ENCODE results near the gene TUBGCP6.

The TUBGCP6 gene

GRCh38 chr22:50249341-50250248 is 4.8 kb upstream of the TUBGCP6 start:
- no peak for DNase-seq

GRCh38 chr22:50248196-50249081 is 3.6 kb upstream of the TUBGCP6 start:
- DNase-seq, result no peak

- DNase-seq, result peak; percentile 64
Measured at GRCh38 chr22:50247748-50248147, 2.9 kb upstream of the TUBGCP6 start.

GRCh38 chr22:50246242-50247175 is 1.7 kb upstream of the TUBGCP6 start:
- no peak for DNase-seq

GRCh38 chr22:50245214-50246072 is 620 bp upstream of the TUBGCP6 start:
- no peak for DNase-seq

DNA sequence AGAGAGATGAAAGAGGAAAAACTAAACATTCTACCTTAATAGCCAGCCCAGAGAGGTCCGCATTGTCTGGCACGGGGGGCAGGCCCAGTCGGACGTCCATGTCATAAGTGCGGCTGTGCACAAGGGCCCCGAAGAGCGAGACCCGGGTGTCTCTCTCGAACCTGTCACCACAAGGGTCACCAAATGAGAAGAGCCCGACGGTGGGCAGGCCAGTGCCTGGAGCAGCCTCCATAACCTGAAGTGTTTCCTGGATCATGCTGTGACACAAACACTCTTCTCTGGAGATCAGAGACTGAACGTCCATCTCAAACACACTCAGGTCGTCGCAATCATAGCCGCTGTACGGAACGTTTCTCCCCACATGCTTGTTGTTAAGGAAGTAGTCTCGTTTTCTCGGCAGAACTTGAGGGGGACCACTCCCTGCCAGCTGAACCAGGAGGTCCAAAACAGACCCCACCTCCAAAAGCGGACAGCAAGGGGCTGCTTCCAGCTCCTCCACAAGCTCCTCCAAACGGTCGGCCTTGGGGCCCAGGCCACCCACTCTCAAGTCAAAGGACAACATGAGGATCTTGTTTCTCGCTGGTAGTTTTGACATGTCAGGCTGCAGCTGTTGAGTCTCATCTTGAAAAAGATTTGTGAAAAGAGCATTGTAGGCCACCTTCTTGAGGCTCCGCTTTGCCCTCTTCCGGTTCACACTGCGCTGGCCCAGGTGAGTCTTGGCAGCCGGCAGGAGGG is 971 bp downstream of the TUBGCP6 start:
- no peak for DNase-seq

- DNase-seq, result no peak
Measured at GRCh38 chr22:50242406-50242949, 2.3 kb downstream of the TUBGCP6 start.

DNA sequence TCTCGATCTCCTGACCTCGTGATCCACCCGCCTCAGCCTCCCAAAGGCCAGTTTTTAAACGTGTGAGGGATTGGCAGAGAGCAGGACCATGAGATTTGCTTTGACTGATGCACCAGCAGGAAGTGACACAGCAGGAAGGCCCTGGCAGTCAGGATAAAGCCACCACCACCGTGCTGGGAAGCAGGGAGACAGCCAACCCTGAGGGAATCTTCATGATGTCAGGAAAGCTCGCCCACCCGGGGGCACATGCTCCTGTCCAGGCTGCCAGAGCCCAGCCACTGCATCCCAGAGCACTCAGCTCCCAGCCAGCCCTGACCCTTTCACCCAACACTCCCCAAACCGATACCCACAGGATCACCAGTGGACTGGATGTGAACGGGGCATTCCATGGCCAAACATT is 6.1 kb downstream of the TUBGCP6 start:
- DNase-seq, result no peak

DNA sequence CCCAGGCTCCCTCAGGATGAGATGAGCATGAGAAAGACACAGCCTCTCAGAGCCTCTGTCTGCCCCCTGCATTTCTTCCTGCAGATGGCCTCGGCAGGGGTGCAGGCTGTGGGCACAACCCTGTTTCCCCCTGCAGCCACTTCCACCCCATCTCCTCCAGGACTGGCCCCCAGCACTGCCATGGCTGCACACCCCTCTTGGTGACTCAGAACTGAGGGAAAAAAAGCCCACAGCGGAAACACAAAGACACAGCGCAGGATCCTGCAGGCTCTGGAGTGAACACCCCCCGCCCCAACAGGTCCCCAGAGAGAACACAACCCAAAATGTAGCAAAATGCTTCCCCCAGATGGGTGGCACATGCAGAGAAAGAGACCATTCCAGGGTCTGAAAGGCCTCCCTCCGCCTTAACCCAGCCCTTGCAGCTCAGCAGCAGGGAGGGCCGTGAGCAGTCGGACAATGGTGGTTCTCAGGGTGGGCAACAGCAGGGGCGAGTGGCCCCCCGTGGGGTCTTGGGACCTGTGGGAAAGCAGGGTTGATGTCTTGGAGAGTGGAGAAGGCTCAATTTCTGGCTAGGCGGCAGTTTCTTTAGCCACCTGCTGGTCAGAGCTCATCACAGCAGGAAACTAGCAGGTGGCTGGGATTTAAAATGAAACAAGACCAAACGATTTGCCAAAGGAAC is 8.0 kb downstream of the TUBGCP6 start:
- no peak for DNase-seq

DNA sequence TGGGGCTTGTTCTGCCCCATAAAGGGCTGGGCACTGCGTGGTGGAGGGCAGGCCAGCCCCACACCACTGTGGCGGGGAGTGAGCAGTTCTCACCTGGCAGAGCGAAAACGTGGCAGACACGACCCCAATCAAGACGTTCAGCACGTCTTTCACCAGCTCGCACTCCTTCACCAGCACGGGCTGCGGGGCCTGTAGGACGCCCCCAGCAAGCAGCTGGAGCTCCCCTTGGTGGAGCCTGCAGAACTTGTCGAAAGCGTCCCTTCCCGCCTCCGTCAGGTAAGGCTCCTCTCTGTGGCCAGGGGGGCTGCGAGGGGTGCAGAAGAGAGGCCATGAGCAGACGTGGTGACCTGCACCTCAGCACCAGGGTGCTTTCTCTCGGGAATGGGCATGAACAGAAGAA is 11.6 kb downstream of the TUBGCP6 start:
- no peak for DNase-seq

DNA sequence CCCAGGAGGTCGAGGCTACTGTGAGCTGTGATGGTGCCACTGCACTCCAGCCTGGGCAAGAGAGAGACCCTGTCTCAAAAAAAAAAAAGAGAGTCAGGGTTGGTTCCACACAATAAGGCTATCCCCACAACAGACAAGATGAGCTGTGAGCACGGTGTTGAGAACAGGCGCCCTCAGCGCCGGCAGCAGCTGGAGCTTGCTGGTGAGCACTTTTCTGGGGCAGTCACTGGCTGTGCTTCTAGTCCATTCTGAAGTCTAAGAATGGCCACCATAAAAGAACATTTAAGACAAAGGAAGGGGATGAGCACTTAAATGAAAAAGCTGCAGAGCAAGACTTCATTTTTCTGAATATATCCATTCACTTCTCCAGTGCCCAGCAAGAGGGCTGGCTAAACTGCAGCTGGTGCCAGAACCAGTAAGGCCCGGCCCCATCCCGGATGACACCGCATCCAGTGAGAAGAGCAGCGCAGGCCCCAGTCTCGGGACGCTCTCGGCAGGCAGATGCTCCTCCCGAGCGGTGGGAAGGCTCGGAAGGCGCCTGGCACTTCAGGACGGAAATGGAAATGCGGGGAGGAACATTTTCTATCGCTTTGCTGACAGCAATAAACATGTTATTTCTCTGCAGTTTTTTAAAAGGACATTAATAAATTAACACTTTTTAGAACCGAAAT is 12.2 kb downstream of the TUBGCP6 start:
- no peak for DNase-seq

DNA sequence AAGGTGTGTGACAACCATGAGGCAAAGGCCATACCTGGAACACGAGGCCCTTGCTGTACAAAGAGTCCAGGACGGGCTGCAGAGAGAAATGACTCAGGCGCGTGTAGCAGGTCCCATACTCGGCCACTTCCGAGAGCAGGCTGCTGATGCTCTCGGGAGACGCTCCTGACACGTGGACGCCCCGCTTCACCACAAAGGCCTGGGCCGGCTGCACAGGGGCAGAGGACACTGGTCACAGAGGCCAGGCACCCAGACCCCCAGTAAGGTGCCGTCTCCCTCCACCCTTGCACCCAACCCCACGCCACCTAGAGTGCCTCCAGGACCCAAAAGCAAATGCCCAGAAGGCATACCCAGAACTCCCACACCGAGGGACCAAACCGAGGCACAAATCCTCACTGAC is 15.5 kb downstream of the TUBGCP6 start:
- no peak for DNase-seq

- no peak for DNase-seq
Measured at GRCh38 chr22:50228366-50228765, 16.5 kb downstream of the TUBGCP6 start.

- DNase-seq, result no peak
Measured at GRCh38 chr22:50227579-50228215, 17.1 kb downstream of the TUBGCP6 start.

- DNase-seq, result no peak
Measured at GRCh38 chr22:50226875-50227165, 18.0 kb downstream of the TUBGCP6 start.

DNA sequence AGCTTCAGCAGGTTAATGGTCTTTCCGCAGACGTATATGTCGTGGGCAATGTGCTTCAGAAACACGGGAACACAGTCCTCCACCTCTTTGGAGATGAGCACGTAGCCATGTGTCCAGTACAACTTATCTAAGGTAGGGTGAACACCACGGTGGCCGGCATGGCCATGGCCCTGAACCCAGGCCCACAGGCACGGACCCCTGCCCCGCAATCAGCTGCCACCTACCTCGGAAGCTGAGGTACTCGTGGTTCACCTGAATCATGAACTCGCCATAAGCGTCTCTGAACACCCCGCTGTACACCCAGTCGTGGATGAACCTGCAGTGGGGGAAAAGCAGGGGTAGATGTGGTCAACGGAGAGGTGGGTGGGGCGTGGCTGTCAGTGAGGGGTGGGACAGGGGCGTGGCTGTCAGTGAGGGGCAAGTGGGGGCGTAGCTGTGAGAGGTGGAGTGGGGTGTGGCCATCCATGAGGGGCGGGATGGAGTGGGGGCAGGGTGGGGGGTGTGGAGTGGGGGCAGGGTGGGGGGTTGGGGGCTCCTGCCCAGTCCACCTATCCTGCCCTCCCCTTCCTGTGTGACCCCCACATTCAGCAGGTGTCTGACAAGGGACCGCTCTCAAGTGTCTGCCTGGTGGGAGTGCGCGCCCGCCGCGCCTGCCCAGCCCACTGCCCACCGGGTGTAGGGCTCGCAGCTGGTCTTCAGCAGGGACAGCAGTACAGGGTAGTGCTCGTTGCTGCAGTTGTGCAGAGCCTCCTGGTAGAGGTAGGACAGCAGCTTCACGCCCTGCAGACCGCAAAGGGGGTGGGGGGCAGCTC is 18.6 kb downstream of the TUBGCP6 start:
- DNase-seq, result no peak

- no peak for DNase-seq
Measured at GRCh38 chr22:50225200-50225969, 19.4 kb downstream of the TUBGCP6 start.
